ENCODE measurements around the gene PDCD11.

DNA sequence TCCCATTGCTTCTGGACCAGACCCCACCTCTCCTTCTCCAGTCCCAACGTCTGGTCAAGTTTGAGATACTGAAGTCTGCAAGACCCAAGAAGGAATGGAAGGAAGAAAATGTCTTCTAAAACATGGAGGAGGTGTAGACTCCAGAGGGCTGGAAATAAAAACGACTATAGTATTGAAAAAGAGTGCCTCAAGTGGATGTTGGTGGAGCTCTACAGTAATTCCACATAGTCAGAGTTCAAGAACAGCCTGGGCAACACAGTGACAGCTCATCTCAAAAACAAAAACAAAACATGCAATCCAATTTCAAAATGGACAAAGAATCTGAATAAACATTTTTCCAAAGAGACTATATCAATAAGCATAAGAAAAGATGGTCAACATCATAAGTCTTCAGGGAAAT is 43.1 kb upstream of the PDCD11 start:
- no peak for TF ChIP-seq EP300 (IDR thresholded peaks at IDR 0.05)
- TF ChIP-seq, protein P1, sequence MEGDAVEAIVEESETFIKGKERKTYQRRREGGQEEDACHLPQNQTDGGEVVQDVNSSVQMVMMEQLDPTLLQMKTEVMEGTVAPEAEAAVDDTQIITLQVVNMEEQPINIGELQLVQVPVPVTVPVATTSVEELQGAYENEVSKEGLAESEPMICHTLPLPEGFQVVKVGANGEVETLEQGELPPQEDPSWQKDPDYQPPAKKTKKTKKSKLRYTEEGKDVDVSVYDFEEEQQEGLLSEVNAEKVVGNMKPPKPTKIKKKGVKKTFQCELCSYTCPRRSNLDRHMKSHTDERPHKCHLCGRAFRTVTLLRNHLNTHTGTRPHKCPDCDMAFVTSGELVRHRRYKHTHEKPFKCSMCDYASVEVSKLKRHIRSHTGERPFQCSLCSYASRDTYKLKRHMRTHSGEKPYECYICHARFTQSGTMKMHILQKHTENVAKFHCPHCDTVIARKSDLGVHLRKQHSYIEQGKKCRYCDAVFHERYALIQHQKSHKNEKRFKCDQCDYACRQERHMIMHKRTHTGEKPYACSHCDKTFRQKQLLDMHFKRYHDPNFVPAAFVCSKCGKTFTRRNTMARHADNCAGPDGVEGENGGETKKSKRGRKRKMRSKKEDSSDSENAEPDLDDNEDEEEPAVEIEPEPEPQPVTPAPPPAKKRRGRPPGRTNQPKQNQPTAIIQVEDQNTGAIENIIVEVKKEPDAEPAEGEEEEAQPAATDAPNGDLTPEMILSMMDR (IDR thresholded peaks at IDR 0.05) = no peak

Measured in esophagus muscularis mucosa (tissue), 3 donors.